ENCODE measurements around the gene HDAC9. TPM values are rescaled to one million over a fixed set of nuclear protein-coding genes. Genes with fewer than 3 reads are reported as not detected.

Gene HDAC9
- total RNA-seq, 1 donor from 2014 or later, result 3.6 TPM

GRCh38 chr7:19000410-19000809, 504.9 kb downstream of the HDAC9 start:
- H3K4me3 Mint-ChIP-seq (ENCODE audit: low read depth), result no peak overlapping the region
- H3K4me1 Mint-ChIP-seq (ENCODE audit: low read depth), result no peaks in the 10 kb centered on the region
- H3K27ac Mint-ChIP-seq, result no peak overlapping the region
- TF ChIP-seq CTCF (IDR thresholded peaks at IDR 0.05; ENCODE audit: unreplicated experiment), result no peak
- H3K27me3 Mint-ChIP-seq, result no peaks in the 10 kb centered on the region
- H3K9me3 Mint-ChIP-seq (ENCODE audit: low read depth), result no peaks in the 10 kb centered on the region
- no peaks in the 10 kb centered on the region for H3K36me3 Mint-ChIP-seq (ENCODE audit: insufficient read depth)
- no peak for DNase-seq (ENCODE audit: low spot score, unreplicated experiment)

- DNase-seq (ENCODE audit: low spot score, unreplicated experiment), result no peak
- Mint-ChIP-seq H3K27me3 (no peaks in the 10 kb centered on the region), H3K9me3 (ENCODE audit: low read depth) (no peaks in the 10 kb centered on the region), H3K4me1 (ENCODE audit: low read depth) (no peaks in the 10 kb centered on the region), H3K36me3 (ENCODE audit: insufficient read depth) (no peaks in the 10 kb centered on the region), H3K4me3 (ENCODE audit: low read depth) (no peak overlapping the region), H3K27ac (no peak overlapping the region)
- TF ChIP-seq CTCF (IDR thresholded peaks at IDR 0.05; ENCODE audit: unreplicated experiment), result no peak
Observed at GRCh38 chr7:19001854-19002253, 506.3 kb downstream of the HDAC9 start.

GRCh38 chr7:19009241-19009935, 513.8 kb downstream of the HDAC9 start:
- H3K4me1 Mint-ChIP-seq (ENCODE audit: low read depth), result peaks cover 11% of the 10 kb centered on the region
- H3K9me3 Mint-ChIP-seq (ENCODE audit: low read depth), result no peaks in the 10 kb centered on the region
- no peak overlapping the region for H3K27ac Mint-ChIP-seq
- no peak overlapping the region for H3K4me3 Mint-ChIP-seq (ENCODE audit: low read depth)
- no peaks in the 10 kb centered on the region for H3K27me3 Mint-ChIP-seq
- no peaks in the 10 kb centered on the region for H3K36me3 Mint-ChIP-seq (ENCODE audit: insufficient read depth)
- TF ChIP-seq CTCF (IDR thresholded peaks at IDR 0.05; ENCODE audit: unreplicated experiment), result no peak
- DNase-seq (ENCODE audit: low spot score, unreplicated experiment), result no peak

- no peak for DNase-seq (ENCODE audit: low spot score, unreplicated experiment)
- Mint-ChIP-seq H3K27me3 (no peaks in the 10 kb centered on the region), H3K4me3 (ENCODE audit: low read depth) (no peak overlapping the region), H3K9me3 (ENCODE audit: low read depth) (peaks cover 3% of the 10 kb centered on the region), H3K4me1 (ENCODE audit: low read depth) (peaks cover 13% of the 10 kb centered on the region), H3K27ac (no peak overlapping the region), H3K36me3 (ENCODE audit: insufficient read depth) (no peaks in the 10 kb centered on the region)
- no peak for TF ChIP-seq CTCF (IDR thresholded peaks at IDR 0.05; ENCODE audit: unreplicated experiment)
Observed at GRCh38 chr7:19009936-19010280, 514.4 kb downstream of the HDAC9 start.

- TF ChIP-seq CTCF (IDR thresholded peaks at IDR 0.05; ENCODE audit: unreplicated experiment), result no peak
- peaks cover 13% of the 10 kb centered on the region for H3K4me1 Mint-ChIP-seq (ENCODE audit: low read depth)
- H3K36me3 Mint-ChIP-seq (ENCODE audit: insufficient read depth), result no peaks in the 10 kb centered on the region
- no peak for DNase-seq (ENCODE audit: low spot score, unreplicated experiment)
- H3K9me3 Mint-ChIP-seq (ENCODE audit: low read depth), result peaks cover 9% of the 10 kb centered on the region
- no peak overlapping the region for H3K27ac Mint-ChIP-seq
- H3K27me3 Mint-ChIP-seq, result no peaks in the 10 kb centered on the region
- H3K4me3 Mint-ChIP-seq (ENCODE audit: low read depth), result no peak overlapping the region
Observed at GRCh38 chr7:19011212-19011611, 515.7 kb downstream of the HDAC9 start.

Measured in progenitor cell of endocrine pancreas (in vitro differentiated cells).